Right renal pelvis (tissue), 4 donors: ENCODE measurements around the gene DUSP5. TPM values are rescaled to one million over a fixed set of nuclear protein-coding genes. Genes with fewer than 3 reads are reported as not detected.

Source experiments
- DNase-seq, 4 donors: peaks; one replicate each; pipeline ENCODE4 v3.0.0-alpha.2; 2013; ENCODE audit warnings: low read depth in 4 of 4, low spot score in 3 of 4, missing footprints in 1 of 4
- polyA plus RNA-seq, 4 donors: library from polyadenylated mRNA; unstranded; fragments of 120-200 nt; gene quantifications; one replicate each; pipeline ENCODE4 v1.2.1, GENCODE V29; 2013; ENCODE audit not compliant: insufficient read length in 4 of 4

DUSP5 gene
- polyA plus RNA-seq, 4 donors = 11.8 to 13.3 (median 12.9) TPM

- no peak for DNase-seq
Observed at GRCh38 chr10:110479710-110480109, 18.0 kb upstream of the DUSP5 start.

GRCh38 chr10:110480387-110480786, 17.3 kb upstream of the DUSP5 start:
- DNase-seq = no peak

GRCh38 chr10:110481919-110482318, 15.8 kb upstream of the DUSP5 start:
- DNase-seq = no peak

- DNase-seq = no peak
Observed at GRCh38 chr10:110483633-110484032, 14.1 kb upstream of the DUSP5 start.

GRCh38 chr10:110485541-110485940, 12.2 kb upstream of the DUSP5 start:
- DNase-seq = no peak

GRCh38 chr10:110486680-110487410, 10.9 kb upstream of the DUSP5 start:
- no peak for DNase-seq

- DNase-seq = no peak
Observed at GRCh38 chr10:110487411-110488331, 10.0 kb upstream of the DUSP5 start.

GRCh38 chr10:110488332-110488681, 9.4 kb upstream of the DUSP5 start:
- no peak for DNase-seq

GRCh38 chr10:110488940-110489339, 8.8 kb upstream of the DUSP5 start:
- no peak for DNase-seq

- no peak for DNase-seq
Observed at GRCh38 chr10:110490640-110491039, 7.1 kb upstream of the DUSP5 start.

- no peak for DNase-seq
Observed at GRCh38 chr10:110491346-110491745, 6.4 kb upstream of the DUSP5 start.

GRCh38 chr10:110492069-110492822, 5.5 kb upstream of the DUSP5 start:
- DNase-seq = no peak

GRCh38 chr10:110493832-110494426, 3.8 kb upstream of the DUSP5 start:
- no peak for DNase-seq

- no peak for DNase-seq
Observed at GRCh38 chr10:110494532-110494931, 3.2 kb upstream of the DUSP5 start.

- no peak for DNase-seq
Observed at GRCh38 chr10:110495731-110496552, 1.8 kb upstream of the DUSP5 start.

GRCh38 chr10:110496553-110497437, 912 bp upstream of the DUSP5 start:
- no peak for DNase-seq

GRCh38 chr10:110498087-110498981, 627 bp downstream of the DUSP5 start:
- no peak for DNase-seq
